Mesothelial cell of epicardium (in vitro differentiated cells): ENCODE measurements around the gene SEC14L1. TPM values are rescaled to one million over a fixed set of nuclear protein-coding genes. Genes with fewer than 3 reads are reported as not detected.

Experiments
- DNase-seq, 2 experiments: peaks; one replicate each; pipeline ENCODE4 v3.0.0; 2021; ENCODE audit warnings: low spot score in 2 of 2; ENCODE audit not compliant: unreplicated experiment in 2 of 2
- H3K27ac Mint-ChIP-seq: 2 replicates; pipeline ENCODE4 v1.8.0; 2021; ENCODE audit warnings: mixed read lengths
- H3K27me3 Mint-ChIP-seq: 2 replicates; pipeline ENCODE4 v1.8.0; 2021; ENCODE audit warnings: low read depth, mixed read lengths
- H3K36me3 Mint-ChIP-seq: 2 replicates; pipeline ENCODE4 v1.8.0; 2021; ENCODE audit warnings: mixed read lengths
- H3K4me1 Mint-ChIP-seq: 2 replicates; pipeline ENCODE4 v1.8.0; 2021; ENCODE audit warnings: mixed read lengths
- H3K4me3 Mint-ChIP-seq: 2 replicates; pipeline ENCODE4 v1.8.0; 2021; ENCODE audit warnings: mild to moderate bottlenecking, moderate library complexity, mixed read lengths
- H3K9me3 Mint-ChIP-seq: 2 replicates; pipeline ENCODE4 v1.8.0; 2021; ENCODE audit warnings: mixed read lengths
- total RNA-seq: library from RNA; stranded (reverse); gene quantifications from 3 replicates; pipeline ENCODE4 v1.2.1, GENCODE V29; 2021
- TF ChIP-seq, protein P1 (sequence below): fragments of 200-600 bp; sonication (generic); IDR thresholded peaks from one replicate; pipeline ENCODE4 v1.5.0; 2021; ENCODE audit warnings: antibody characterized with exemption; ENCODE audit not compliant: unreplicated experiment

Gene SEC14L1
- total RNA-seq, 1 donor from 2014 or later, result 47.6 TPM

DNA sequence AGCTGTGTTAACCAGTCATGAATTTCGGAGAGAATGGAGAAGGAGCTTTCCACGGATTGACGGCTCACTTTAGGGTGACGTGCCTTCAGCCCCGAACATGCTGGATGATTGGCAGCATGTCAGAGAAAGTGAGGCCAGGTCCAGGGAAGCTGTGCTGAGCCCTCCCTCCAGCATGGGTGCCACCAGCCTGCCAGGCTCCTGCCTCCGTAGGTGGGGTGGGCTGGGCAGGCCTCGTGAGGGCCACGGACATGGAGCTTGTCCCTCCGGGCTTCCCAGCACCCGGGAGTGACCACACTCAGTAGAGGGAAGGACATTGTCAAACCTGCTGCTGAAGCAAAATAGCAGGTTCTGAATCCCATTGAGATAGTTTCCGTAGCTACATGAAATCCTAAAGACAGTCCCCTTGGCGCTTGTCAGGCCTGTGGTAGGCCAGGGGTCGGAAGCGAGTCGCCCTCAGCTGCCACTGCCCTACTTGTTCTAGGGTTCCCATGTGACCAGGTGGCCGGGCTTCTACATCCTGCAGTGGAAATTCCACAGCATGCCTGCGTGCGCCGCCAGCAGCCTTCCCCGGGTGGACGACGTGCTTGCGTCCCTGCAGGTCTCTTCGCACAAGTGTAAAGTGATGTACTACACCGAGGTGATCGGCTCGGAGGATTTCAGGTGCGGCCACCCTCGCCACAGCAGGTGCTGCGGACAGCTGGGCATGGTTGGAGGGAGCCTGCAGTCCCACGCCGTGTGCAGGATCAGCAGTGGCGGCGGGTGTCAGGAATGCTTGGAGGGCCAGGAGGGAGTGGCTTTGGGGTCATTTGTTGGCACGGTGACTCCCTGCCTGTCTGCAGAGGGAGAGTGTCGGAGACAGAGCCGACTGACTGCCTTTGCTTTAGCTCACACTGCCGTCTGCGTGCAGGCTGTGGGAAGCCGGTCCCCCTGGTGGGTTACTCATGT lies 72.3 kb downstream of the SEC14L1 start:
- TF ChIP-seq, protein P1, sequence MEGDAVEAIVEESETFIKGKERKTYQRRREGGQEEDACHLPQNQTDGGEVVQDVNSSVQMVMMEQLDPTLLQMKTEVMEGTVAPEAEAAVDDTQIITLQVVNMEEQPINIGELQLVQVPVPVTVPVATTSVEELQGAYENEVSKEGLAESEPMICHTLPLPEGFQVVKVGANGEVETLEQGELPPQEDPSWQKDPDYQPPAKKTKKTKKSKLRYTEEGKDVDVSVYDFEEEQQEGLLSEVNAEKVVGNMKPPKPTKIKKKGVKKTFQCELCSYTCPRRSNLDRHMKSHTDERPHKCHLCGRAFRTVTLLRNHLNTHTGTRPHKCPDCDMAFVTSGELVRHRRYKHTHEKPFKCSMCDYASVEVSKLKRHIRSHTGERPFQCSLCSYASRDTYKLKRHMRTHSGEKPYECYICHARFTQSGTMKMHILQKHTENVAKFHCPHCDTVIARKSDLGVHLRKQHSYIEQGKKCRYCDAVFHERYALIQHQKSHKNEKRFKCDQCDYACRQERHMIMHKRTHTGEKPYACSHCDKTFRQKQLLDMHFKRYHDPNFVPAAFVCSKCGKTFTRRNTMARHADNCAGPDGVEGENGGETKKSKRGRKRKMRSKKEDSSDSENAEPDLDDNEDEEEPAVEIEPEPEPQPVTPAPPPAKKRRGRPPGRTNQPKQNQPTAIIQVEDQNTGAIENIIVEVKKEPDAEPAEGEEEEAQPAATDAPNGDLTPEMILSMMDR, result no peak
- H3K36me3 Mint-ChIP-seq, result peaks cover 45% of the 10 kb centered on the region
- H3K9me3 Mint-ChIP-seq, result no peaks in the 10 kb centered on the region
- no peak for DNase-seq
- H3K27me3 Mint-ChIP-seq, result no peaks in the 10 kb centered on the region
- no peaks in the 10 kb centered on the region for H3K4me1 Mint-ChIP-seq
- H3K27ac Mint-ChIP-seq, result no peak overlapping the region
- no peak overlapping the region for H3K4me3 Mint-ChIP-seq

DNA sequence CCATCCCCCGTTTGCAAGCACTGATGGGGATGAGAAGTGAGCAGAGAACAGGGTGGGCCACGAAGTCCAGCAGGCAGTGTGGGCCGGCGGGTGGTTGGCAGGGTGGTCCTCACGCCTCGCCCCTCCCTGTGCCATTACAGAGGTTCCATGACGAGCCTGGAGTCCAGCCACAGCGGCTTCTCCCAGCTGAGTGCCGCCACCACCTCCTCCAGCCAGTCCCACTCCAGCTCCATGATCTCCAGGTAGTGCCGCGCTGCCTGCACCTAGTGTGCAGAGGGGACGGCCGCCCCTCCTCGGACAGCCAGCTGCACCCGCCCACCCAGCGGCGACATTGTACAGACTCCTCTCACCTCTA lies 73.0 kb downstream of the SEC14L1 start:
- Mint-ChIP-seq H3K27ac (no peak overlapping the region), H3K4me1 (no peaks in the 10 kb centered on the region), H3K9me3 (no peaks in the 10 kb centered on the region), H3K27me3 (no peaks in the 10 kb centered on the region), H3K4me3 (no peak overlapping the region), H3K36me3 (peaks cover 45% of the 10 kb centered on the region)
- TF ChIP-seq, protein P1, result no peak
- DNase-seq, result no peak

DNA sequence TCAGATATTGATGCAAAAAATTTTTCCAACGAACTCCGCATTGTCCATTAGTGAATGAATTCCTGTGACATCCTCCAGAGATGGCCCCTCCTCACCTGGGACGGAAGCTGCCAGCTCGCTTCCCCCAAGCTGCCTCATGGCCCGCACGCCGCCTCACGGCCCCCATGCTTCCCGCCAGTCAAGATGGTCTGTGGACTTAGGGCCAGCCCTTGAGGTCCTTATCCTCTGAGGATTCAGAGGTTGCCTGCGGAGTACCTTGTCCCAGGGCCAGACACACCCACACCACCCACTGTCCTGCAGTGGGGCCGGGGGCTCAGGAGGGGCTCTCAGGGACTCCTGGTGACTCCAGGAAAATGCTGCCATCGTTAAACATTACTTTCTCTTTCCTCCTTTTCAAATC lies 73.6 kb downstream of the SEC14L1 start:
- Mint-ChIP-seq H3K27me3 (no peaks in the 10 kb centered on the region), H3K4me3 (no peak overlapping the region), H3K9me3 (no peaks in the 10 kb centered on the region), H3K27ac (no peak overlapping the region), H3K4me1 (no peaks in the 10 kb centered on the region), H3K36me3 (peaks cover 49% of the 10 kb centered on the region)
- DNase-seq, result no peak
- TF ChIP-seq, protein P1, result no peak

DNA sequence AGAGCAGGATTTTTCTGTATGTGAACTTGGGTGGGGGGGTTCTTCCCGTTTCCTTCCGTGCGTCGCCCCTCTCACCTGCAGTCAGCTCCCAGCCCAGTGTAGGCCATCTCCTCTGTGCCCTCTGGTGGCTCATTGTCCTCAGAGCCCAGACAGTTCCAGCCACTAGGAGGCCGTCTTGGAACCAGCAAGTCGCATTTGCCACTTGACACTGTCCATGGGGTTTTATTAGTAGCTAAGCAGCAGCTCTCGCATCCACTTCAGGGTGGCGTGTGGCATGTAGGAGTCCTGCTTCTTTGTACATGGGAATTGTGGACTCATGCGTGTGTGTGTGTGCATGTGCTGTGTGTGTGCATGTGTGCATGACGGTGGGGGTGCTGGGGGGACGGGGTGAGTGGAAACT lies 74.0 kb downstream of the SEC14L1 start:
- H3K9me3 Mint-ChIP-seq, result no peaks in the 10 kb centered on the region
- no peaks in the 10 kb centered on the region for H3K27me3 Mint-ChIP-seq
- no peak overlapping the region for H3K4me3 Mint-ChIP-seq
- TF ChIP-seq, protein P1, result no peak
- no peak overlapping the region for H3K27ac Mint-ChIP-seq
- no peaks in the 10 kb centered on the region for H3K4me1 Mint-ChIP-seq
- peaks cover 46% of the 10 kb centered on the region for H3K36me3 Mint-ChIP-seq
- DNase-seq, result no peak

DNA sequence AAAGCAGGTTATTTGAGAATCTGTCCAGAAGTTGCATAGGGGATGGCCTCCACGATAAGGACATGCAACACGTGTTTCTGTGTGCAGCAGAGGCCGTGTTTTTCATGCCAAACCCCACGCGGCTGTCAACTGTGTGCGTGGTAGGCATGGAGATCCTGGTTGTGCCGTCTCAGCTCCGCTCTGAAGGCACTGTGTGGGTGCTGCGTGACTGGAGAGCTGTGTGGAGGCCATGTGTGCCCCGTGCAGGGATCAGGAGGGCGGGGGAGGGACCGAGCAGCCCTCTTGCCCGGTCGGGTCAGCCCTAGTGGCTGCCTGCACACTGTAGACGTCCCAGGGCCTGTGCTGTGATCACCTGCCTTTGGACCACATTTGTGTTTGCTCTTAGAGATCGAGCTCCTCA lies 74.5 kb downstream of the SEC14L1 start:
- Mint-ChIP-seq H3K36me3 (peaks cover 42% of the 10 kb centered on the region), H3K4me3 (no peak overlapping the region), H3K27ac (no peak overlapping the region), H3K27me3 (no peaks in the 10 kb centered on the region), H3K9me3 (no peaks in the 10 kb centered on the region), H3K4me1 (no peaks in the 10 kb centered on the region)
- TF ChIP-seq, protein P1, result no peak
- no peak for DNase-seq
